Measurements from ENCODE around the gene DGKZ. TPM values are rescaled to one million over a fixed set of nuclear protein-coding genes. Genes with fewer than 3 reads are reported as not detected.

DGKZ gene
- total and polyA plus RNA-seq, 2 of the 13 experiments (the other 11 are each of a cell fraction or from before 2014, with no cell fraction given) = 15.8 to 20.7 TPM

DNA sequence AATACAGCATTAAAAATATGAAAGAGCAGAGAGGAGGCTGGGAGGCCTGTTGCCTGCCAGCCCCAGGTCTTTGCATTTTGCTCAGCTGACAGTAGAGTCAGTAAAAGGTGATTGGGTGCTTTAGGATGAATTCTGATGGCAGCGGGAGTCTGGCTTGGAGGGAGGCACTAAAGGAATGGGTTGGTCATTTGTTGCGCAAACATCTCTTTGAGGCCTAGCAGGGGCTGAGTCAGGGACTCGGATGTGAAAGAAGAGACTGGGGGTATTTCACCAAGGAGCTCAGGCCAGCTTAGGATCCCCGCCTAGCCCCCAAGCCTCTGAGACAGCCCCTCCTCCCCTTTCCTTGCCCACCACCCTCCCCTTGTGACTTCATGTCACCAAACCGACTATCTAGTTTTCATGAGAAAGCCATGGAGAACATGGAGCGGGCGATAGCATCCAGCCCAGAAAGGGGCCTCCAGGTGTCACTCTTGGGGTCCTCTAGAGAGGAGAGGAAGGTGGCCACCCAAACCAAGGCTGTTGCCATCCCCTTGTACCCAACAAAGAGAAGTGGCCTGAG is 9.7 kb downstream of the DGKZ start:
- ATAC-seq (no peak), FAIRE-seq (no peak), DNase-seq (ENCODE audit: low spot score) (no peak)
- Histone ChIP-seq H3K36me3 (replicated peaks in 1 of 2; ENCODE audit: control insufficient read depth in 1 of 2, insufficient read depth in 2 of 2, low read length in 2 of 2) (0 out of 5 replicates have a peak, but pooled peaks cover 0 to 11% of the 10 kb centered on the region in 2 experiments), H3K9ac (ENCODE audit: insufficient read depth, low read depth, low read length) (no peak overlapping the region), H3K9me3 (ENCODE audit: low read length) (no peaks in the 10 kb centered on the region), H3K4me3 (replicated peaks in 1 of 3; ENCODE audit: insufficient read depth in 1 of 3, low read depth in 2 of 3, low read length in 3 of 3) (no peak overlapping the region), H3K27ac (ENCODE audit: extremely low read length, insufficient read depth, low read length) (no peak overlapping the region), H3K4me1 (ENCODE audit: insufficient read depth, low read length) (peaks cover 18% of the 10 kb centered on the region), H2AFZ (ENCODE audit: low read length) (no peak overlapping the region), H3K27me3 (ENCODE audit: control insufficient read depth in 1 of 2, insufficient read depth in 2 of 2, low read length in 2 of 2) (no peaks in the 10 kb centered on the region), H3K4me2 (ENCODE audit: low read depth, low read length) (no peak overlapping the region), H3K79me2 (ENCODE audit: insufficient read depth, low read length) (peaks cover 2% of the 10 kb centered on the region), H4K20me1 (ENCODE audit: insufficient read depth, low read length) (no peaks in the 10 kb centered on the region)
- ChIA-PET CTCF (ENCODE audit: low intra/inter-chr PET ratio, low total read pairs) (no interaction called here), POLR2A (no interaction called here)
- TF ChIP-seq CEBPB (IDR thresholded peaks at IDR 0.05; ENCODE audit: borderline replicate concordance, low read depth, low read length) (peak; percentile 79), CEBPG (CRISPR knock-in tag; IDR thresholded peaks at IDR 0.05) (peak; percentile 48; the same call in 1 of the 2 replicates), DZIP1 (CRISPR knock-in tag; IDR thresholded peaks at IDR 0.05) (no peak)
- in situ Hi-C loops (cut with HindIII; ENCODE audit: extremely low pct_ligation_motif_present, low pct_unique_long_range_greater_than_20kb) (no loop called here), intact Hi-C loops (cut with micrococcal nuclease; ENCODE audit: unreplicated experiment) (no loop called here)
- WGBS (ENCODE audit: low lambda C conversion rate) = 86% methylated on average over 3 of the region's 7 CpGs
- BruUV-seq (replicated peaks) = no TSS peak

GRCh38 chr11:46357483-46357936 is 10.2 kb downstream of the DGKZ start:
- Histone ChIP-seq H3K4me3 (replicated peaks in 1 of 3; ENCODE audit: insufficient read depth in 1 of 3, low read depth in 2 of 3, low read length in 3 of 3) (no peak overlapping the region), H3K79me2 (ENCODE audit: insufficient read depth, low read length) (peaks cover 2% of the 10 kb centered on the region), H3K27me3 (ENCODE audit: control insufficient read depth in 1 of 2, insufficient read depth in 2 of 2, low read length in 2 of 2) (no peaks in the 10 kb centered on the region), H3K36me3 (replicated peaks in 1 of 2; ENCODE audit: control insufficient read depth in 1 of 2, insufficient read depth in 2 of 2, low read length in 2 of 2) (0 out of 5 replicates have a peak, but pooled peaks cover 0 to 11% of the 10 kb centered on the region in 2 experiments), H3K9ac (ENCODE audit: insufficient read depth, low read depth, low read length) (no peak overlapping the region), H3K4me2 (ENCODE audit: low read depth, low read length) (no peak overlapping the region), H3K4me1 (ENCODE audit: insufficient read depth, low read length) (peaks cover 18% of the 10 kb centered on the region), H3K9me3 (ENCODE audit: low read length) (no peaks in the 10 kb centered on the region), H3K27ac (ENCODE audit: extremely low read length, insufficient read depth, low read length) (no peak overlapping the region), H2AFZ (ENCODE audit: low read length) (no peak overlapping the region), H4K20me1 (ENCODE audit: insufficient read depth, low read length) (no peaks in the 10 kb centered on the region)
- intact Hi-C loops (cut with micrococcal nuclease; ENCODE audit: unreplicated experiment) = no loop called here
- ChIA-PET POLR2A (no interaction called here), CTCF (ENCODE audit: low intra/inter-chr PET ratio, low total read pairs) (no interaction called here)
- DNase-seq (ENCODE audit: low spot score) (no peak), FAIRE-seq (no peak), ATAC-seq (no peak)
- no TSS peak for BruUV-seq (replicated peaks)
- WGBS (ENCODE audit: low lambda C conversion rate) = 98% methylated on average over 11 of the region's 11 CpGs
- TF ChIP-seq SCMH1 (CRISPR knock-in tag; IDR thresholded peaks at IDR 0.05; ENCODE audit: borderline replicate concordance) (no peak), AGO2 (optimal IDR thresholded peaks at IDR 0.05; ENCODE audit: low read depth, low read length) (peak; percentile 35), SP5 (CRISPR knock-in tag; IDR thresholded peaks at IDR 0.05; ENCODE audit: borderline replicate concordance, low read depth) (no peak), ZNF160 (CRISPR knock-in tag; IDR thresholded peaks at IDR 0.05) (no peak), SP1 (IDR thresholded peaks at IDR 0.05) (no peak), SP1 (CRISPR knock-in tag; IDR thresholded peaks at IDR 0.05) (no peak)
- in situ Hi-C loops (cut with HindIII; ENCODE audit: extremely low pct_ligation_motif_present, low pct_unique_long_range_greater_than_20kb) = no loop called here

All from HepG2 (cell line).